HepG2 (cell line): Measurements from ENCODE around the gene OR10P1. TPM values are rescaled to one million over a fixed set of nuclear protein-coding genes. Genes with fewer than 3 reads are reported as not detected.

Experiments used
- ATAC-seq: fragments of 200-7000 bp; cut with Tn5 transposase; 3 replicates; pipeline ENCODE4 v1.9.1; 2020; ENCODE audit warnings: mild to moderate bottlenecking, moderate library complexity
- BruUV-seq: library from RNA; stranded (reverse); fragments of 400-500 nt; replicated peaks from 2 replicates; lab custom pipeline; 2021; lab: Mats Ljungman, UMichigan
- CTCF ChIA-PET: fragments of 300-600 bp; formaldehyde crosslinking; extraction: SDS; loops from one replicate; lab custom pipeline; 2021; ENCODE audit warnings: low total read pairs, inconsistent platforms, low intra/inter-chr PET ratio; lab: Yijun Ruan, JAX
- POLR2A ChIA-PET: fragments of 350-600 bp; sonication (Branson Sonifier 250); formaldehyde crosslinking; loops from one replicate; lab custom pipeline; 2020; ENCODE audit warnings: antibody characterized with exemption, inconsistent platforms; lab: Yijun Ruan, JAX
- DNase-seq: peaks from one replicate; pipeline ENCODE4 v3.0.0-alpha.2; 2015; ENCODE audit warnings: low spot score
- FAIRE-seq: peaks from 3 replicates; lab custom pipeline; 2011; peaks lifted over from hg19 to GRCh38; lab: Jason Lieb, UNC
- H2AFZ ChIP-seq: one replicate; pipeline ENCODE4 v1.6.1; 2011; ENCODE audit warnings: low read length, inconsistent platforms
- H3K27ac ChIP-seq: fragments of 300-600 bp; 3 replicates; pipeline ENCODE4 v1.8.0; 2011; ENCODE audit warnings: mixed run types, mild to moderate bottlenecking, mixed read lengths, low read length, inconsistent platforms; ENCODE audit not compliant: insufficient read depth; ENCODE audit errors: extremely low read length
- H3K27me3 ChIP-seq, 2 experiments: fragments of 200-600 bp in 1 of 2; 2 replicates in 1 of 2; 3 replicates in 1 of 2; pipeline versions ENCODE4 v1.6.0 to v1.8.0; 2011; ENCODE audit warnings: low read length in 2 of 2, mild to moderate bottlenecking in 2 of 2, moderate library complexity in 2 of 2, inconsistent platforms in 1 of 2; ENCODE audit not compliant: insufficient read depth in 2 of 2, control insufficient read depth in 1 of 2
- H3K36me3 ChIP-seq, 2 experiments: fragments of 200-600 bp in 1 of 2; replicated peaks in 1 of 2; 2 replicates in 1 of 2; 3 replicates in 1 of 2; pipeline versions ENCODE4 v1.5.1 to v1.8.0; 2011; ENCODE audit warnings: low read length in 2 of 2, inconsistent platforms in 1 of 2; ENCODE audit not compliant: insufficient read depth in 2 of 2, control insufficient read depth in 1 of 2
- H3K4me1 ChIP-seq: 2 replicates; pipeline ENCODE4 v1.5.1; 2012; ENCODE audit warnings: low read length, inconsistent platforms; ENCODE audit not compliant: insufficient read depth
- H3K4me2 ChIP-seq: 2 replicates; pipeline ENCODE4 v1.6.0; 2011; ENCODE audit warnings: low read depth, low read length, inconsistent platforms
- H3K4me3 ChIP-seq, 3 experiments: fragments of 200-600 bp in 1 of 3; sonication (generic), shearing (Covaris generic) in 1 of 3; replicated peaks in 1 of 3; 2 replicates each; pipeline ENCODE4 v1.5.1; 2011 to 2016; ENCODE audit warnings: low read length in 3 of 3, inconsistent platforms in 2 of 3, low read depth in 2 of 3, mild to moderate bottlenecking in 2 of 3, control low read depth in 1 of 3, mixed read lengths in 1 of 3; ENCODE audit not compliant: insufficient read depth in 1 of 3
- H3K79me2 ChIP-seq: one replicate; pipeline ENCODE4 v1.6.1; 2011; ENCODE audit warnings: low read length, inconsistent platforms; ENCODE audit not compliant: insufficient read depth
- H3K9ac ChIP-seq: 2 replicates; pipeline ENCODE4 v1.6.0; 2011; ENCODE audit warnings: mild to moderate bottlenecking, low read depth, low read length, inconsistent platforms; ENCODE audit not compliant: insufficient read depth
- H3K9me3 ChIP-seq: 2 replicates; pipeline ENCODE4 v1.5.1; 2012; ENCODE audit warnings: mild to moderate bottlenecking, low read length
- H4K20me1 ChIP-seq: 2 replicates; pipeline ENCODE4 v1.6.0; 2011; ENCODE audit warnings: inconsistent platforms, mild to moderate bottlenecking, low read length, moderate library complexity; ENCODE audit not compliant: insufficient read depth
- ADNP ChIP-seq: sonication (generic); formaldehyde crosslinking; IDR thresholded peaks from 2 replicates; pipeline ENCODE4 v1.4.0; 2020; ENCODE audit warnings: missing genetic modification reagents
- BCLAF1 ChIP-seq: fragments of 450-650 bp; IDR thresholded peaks from 2 replicates; pipeline ENCODE4 v1.6.1; 2017; ENCODE audit warnings: mild to moderate bottlenecking
- CENPT ChIP-seq: sonication (generic); formaldehyde crosslinking; IDR thresholded peaks from 2 replicates; pipeline ENCODE4 v1.8.0; 2022; ENCODE audit warnings: low read depth, mild to moderate bottlenecking, moderate library complexity, missing genetic modification reagents
- CHD4 ChIP-seq: fragments of 200-600 bp; sonication (generic); IDR thresholded peaks from 2 replicates; pipeline ENCODE4 v1.7.0; 2017; ENCODE audit warnings: mild to moderate bottlenecking, low read length, borderline replicate concordance
- DPF2 ChIP-seq: sonication (generic); formaldehyde crosslinking; IDR thresholded peaks from 2 replicates; pipeline ENCODE4 v1.4.0; 2020; ENCODE audit warnings: mild to moderate bottlenecking, low read depth, missing genetic modification reagents, borderline replicate concordance
- FLYWCH1 ChIP-seq: sonication (generic); formaldehyde crosslinking; IDR thresholded peaks from 2 replicates; pipeline ENCODE4 v1.8.1; 2023; ENCODE audit warnings: mild to moderate bottlenecking, missing genetic modification reagents
- FOXP1 ChIP-seq, 2 experiments: fragments of 450-650 bp in 1 of 2; IDR thresholded peaks; 2 replicates each; pipeline ENCODE4 v1.6.1; 2017 to 2018; ENCODE audit warnings: antibody characterized with exemption in 1 of 2
- GABPA ChIP-seq, 2 experiments: IDR thresholded peaks; 2 replicates each; pipeline ENCODE4 v1.6.1; 2011 to 2016; ENCODE audit warnings: low read depth in 2 of 2, low read length in 1 of 2, missing biosample characterization in 1 of 2, missing genetic modification characterization in 1 of 2
- IRF2 ChIP-seq: IDR thresholded peaks from 2 replicates; pipeline ENCODE4 v1.6.1; 2018; ENCODE audit warnings: missing genetic modification reagents, missing compliant biosample characterization
- MIXL1 ChIP-seq: IDR thresholded peaks from 2 replicates; pipeline ENCODE4 v1.6.1; 2016
- MTA1 ChIP-seq: sonication (generic); formaldehyde crosslinking; IDR thresholded peaks from 2 replicates; pipeline ENCODE4 v1.4.0; 2020; ENCODE audit warnings: missing genetic modification reagents, mild to moderate bottlenecking, borderline replicate concordance
- ONECUT2 ChIP-seq: sonication (generic); formaldehyde crosslinking; IDR thresholded peaks from 2 replicates; pipeline ENCODE4 v1.4.0; 2020; ENCODE audit warnings: missing genetic modification reagents
- TFE3 ChIP-seq: IDR thresholded peaks from 2 replicates; pipeline ENCODE4 v1.6.1; 2016
- ZBTB4 ChIP-seq: sonication (generic); formaldehyde crosslinking; IDR thresholded peaks from 2 replicates; pipeline ENCODE4 v1.4.0; 2020; ENCODE audit warnings: missing genetic modification reagents, mild to moderate bottlenecking, borderline replicate concordance
- ZFYVE20 ChIP-seq: sonication (generic); formaldehyde crosslinking; IDR thresholded peaks from 2 replicates; pipeline ENCODE4 v1.8.0; 2023; ENCODE audit warnings: low read depth, mild to moderate bottlenecking, moderate library complexity, missing genetic modification reagents, borderline replicate concordance
- ZNF446 ChIP-seq: sonication (generic); formaldehyde crosslinking; IDR thresholded peaks from 2 replicates; pipeline ENCODE4 v1.5.0; 2020; ENCODE audit warnings: mild to moderate bottlenecking, missing genetic modification reagents
- ZNF607 ChIP-seq: sonication (generic); formaldehyde crosslinking; IDR thresholded peaks from 2 replicates; pipeline ENCODE4 v1.5.1; 2020; ENCODE audit warnings: missing genetic modification reagents, mild to moderate bottlenecking, borderline replicate concordance
- ZNF775 ChIP-seq: sonication (generic); formaldehyde crosslinking; IDR thresholded peaks from 2 replicates; pipeline ENCODE4 v1.4.0; 2020; ENCODE audit warnings: missing genetic modification reagents, mild to moderate bottlenecking, moderate library complexity, borderline replicate concordance
- in situ Hi-C: cut with HindIII; loops from 2 replicates; pipeline ENCODE4 v1.10.0; 2017; ENCODE audit warnings: low pct_unique_long_range_greater_than_20kb; ENCODE audit not compliant: extremely low pct_ligation_motif_present
- intact Hi-C: fragments of 100-400 bp; cut with micrococcal nuclease; formaldehyde crosslinking; loops from one replicate; pipeline ENCODE4 v1.10.0; 2022; ENCODE audit not compliant: unreplicated experiment
- polyA plus RNA-seq, 8 experiments: library from polyadenylated mRNA; depleted of rRNA in 3 of 8; stranded (reverse) in 7 of 8; unstranded in 1 of 8; fragments of >200 nt; fragmentation: Illumina TruSeq in 4 of 8; extraction: Trizol in 4 of 8; gene quantifications; 2 replicates each; pipeline versions ENCODE4 v1.2.1 to v1.2.3, GENCODE V29; 2011 to 2016; ENCODE audit warnings: low read depth in 4 of 8, missing spikeins in 1 of 8, mixed read lengths in 1 of 8; ENCODE audit not compliant: insufficient read depth in 1 of 8
- total RNA-seq, 5 experiments: library from RNA; depleted of rRNA; stranded (reverse); fragments of >200 nt; fragmentation: Illumina TruSeq; extraction: Trizol; gene quantifications; 2 replicates each; pipeline ENCODE4 v1.2.3, GENCODE V29; 2016; ENCODE audit warnings: low read depth in 1 of 5

OR10P1 gene
- total and polyA plus RNA-seq, 2 of the 13 experiments (the other 11 are each of a cell fraction or from before 2014, with no cell fraction given), result not detected

- Histone ChIP-seq H3K27me3 (no peaks in the 10 kb centered on the region; a peak in 2 of 5 replicates), H3K27ac (no peak overlapping the region), H3K9ac (no peak overlapping the region), H3K4me3 (no peak overlapping the region), H3K36me3 (no peaks in the 10 kb centered on the region), H2AFZ (no peak overlapping the region), H3K9me3 (no peaks in the 10 kb centered on the region), H3K4me1 (no peaks in the 10 kb centered on the region), H4K20me1 (no peaks in the 10 kb centered on the region), H3K4me2 (no peak overlapping the region), H3K79me2 (no peaks in the 10 kb centered on the region)
- POLR2A ChIA-PET, result no interaction called here
- DNase-seq (no peak), ATAC-seq (no peak), FAIRE-seq (no peak)
- in situ Hi-C loops (no loop called here), intact Hi-C loops (no loop called here)
- CTCF ChIA-PET, result no interaction called here
- no TSS peak for BruUV-seq
- TF ChIP-seq ZNF775 (CRISPR knock-in tag) (no peak), IRF2 (CRISPR knock-in tag) (no peak), ADNP (CRISPR knock-in tag) (no peak), ZBTB4 (no peak), ZFYVE20 (no peak), GABPA (IDR thresholded peaks at IDR 0.05; ENCODE audit: low read depth, low read length) (no peak), GABPA (CRISPR knock-in tag; IDR thresholded peaks at IDR 0.05; ENCODE audit: low read depth) (no peak), MIXL1 (CRISPR knock-in tag) (no peak), MTA1 (CRISPR knock-in tag) (no peak), ZNF607 (CRISPR knock-in tag) (no peak), ZNF446 (no peak), FLYWCH1 (CRISPR knock-in tag) (no peak), ONECUT2 (CRISPR knock-in tag) (no peak), FOXP1 (IDR thresholded peaks at IDR 0.05) (no peak), FOXP1 (CRISPR knock-in tag; IDR thresholded peaks at IDR 0.05) (no peak), TFE3 (CRISPR knock-in tag) (no peak), DPF2 (CRISPR knock-in tag) (no peak), CENPT (no peak), CHD4 (no peak), BCLAF1 (no peak)
Observed at GRCh38 chr12:55673638-55674037, 36.9 kb downstream of the OR10P1 start.
